Esophagus squamous epithelium (tissue), 5 donors: ENCODE measurements around the gene STN1. TPM values are rescaled to one million over a fixed set of nuclear protein-coding genes. Genes with fewer than 3 reads are reported as not detected.

Source experiments
- DNase-seq: peaks from one replicate; lab custom pipeline; 2025; lab: John Stamatoyannopoulos, UW
- H3K27ac ChIP-seq, 4 donors: fragments of 200-600 bp; sonication (generic); one replicate each; pipeline ENCODE4 v1.5.1; 2016 to 2019; ENCODE audit warnings: mild to moderate bottlenecking in 1 of 4
- H3K27me3 ChIP-seq, 4 donors: fragments of 200-600 bp; sonication (generic); 1 replicate in 3 of 4; 2 replicates in 1 of 4; pipeline versions ENCODE4 v1.5.1 to v1.6.0; 2017 to 2021; ENCODE audit warnings: antibody characterized with exemption in 1 of 4
- H3K36me3 ChIP-seq, 3 donors: fragments of 200-600 bp; sonication (generic); one replicate each; pipeline ENCODE4 v1.5.1; 2016 to 2019
- H3K4me1 ChIP-seq, 3 donors: fragments of 200-600 bp; sonication (generic); one replicate each; pipeline ENCODE4 v1.5.1; 2017 to 2019
- H3K4me3 ChIP-seq, 4 donors: fragments of 200-600 bp; sonication (generic); 1 replicate in 3 of 4; 2 replicates in 1 of 4; pipeline ENCODE4 v1.5.1; 2016 to 2019; ENCODE audit warnings: mild to moderate bottlenecking in 2 of 4, moderate library complexity in 1 of 4
- H3K9me3 ChIP-seq, 3 donors: fragments of 200-600 bp; sonication (generic); one replicate each; pipeline ENCODE4 v1.5.1; 2016 to 2019
- CTCF ChIP-seq, 6 experiments: fragments of 450-650 bp in 4 of 6; fragments of 200-600 bp in 2 of 6; sonication (generic) in 2 of 6; IDR thresholded peaks; one replicate each; pipeline ENCODE4 v1.5.1; 2016 to 2019; ENCODE audit warnings: antibody characterized with exemption in 6 of 6, mild to moderate bottlenecking in 4 of 6, moderate library complexity in 4 of 6
- POLR2A ChIP-seq, 4 donors: fragments of 450-650 bp; IDR thresholded peaks; one replicate each; pipeline ENCODE4 v1.6.1; 2017; ENCODE audit warnings: antibody characterized with exemption in 4 of 4, mild to moderate bottlenecking in 4 of 4, moderate library complexity in 3 of 4
- WGBS, 2 donors: methylation state at CpG; one replicate each; pipeline ENCODE4 v1.1.5; 2018; 5-methylcytosine and 5-hydroxymethylcytosine counted together
- intact Hi-C: fragments of 100-400 bp; cut with DNase I; formaldehyde crosslinking; loops from one replicate; pipeline ENCODE4 v1.15.0; 2022
- total RNA-seq, 4 donors: library from RNA; depleted of rRNA; stranded (reverse); fragments of >200 nt; gene quantifications; one replicate each; pipeline ENCODE4 v1.1.0, GENCODE V29; 2016
- donor health status: DM: yes; HTN: yes; CAD: no.

STN1 gene
- total RNA-seq, 4 donors from 2014 or later: 20.4 to 52.8 (median 32.5) TPM

GRCh38 chr10:103934308-103934707, 16.3 kb upstream of the STN1 start:
- Histone ChIP-seq H3K9me3 (no peaks in the 10 kb centered on the region), H3K27me3 (no peaks in the 10 kb centered on the region), H3K4me3 (no peak overlapping the region), H3K27ac (no peak overlapping the region), H3K36me3 (no peaks in the 10 kb centered on the region), H3K4me1 (peaks cover 0 to 15% (median 0%) of the 10 kb centered on the region in 3 donors)
- TF ChIP-seq POLR2A (IDR thresholded peaks at IDR 0.05): no peak
- TF ChIP-seq CTCF (IDR thresholded peaks at IDR 0.05): no peak
- WGBS, 2 donors: 80 to 97% methylated on average over 6 of the region's 6 CpGs
- DNase-seq: no peak
- intact Hi-C loops: no loop called here

GRCh38 chr10:103933557-103934121, 15.7 kb upstream of the STN1 start:
- no peak for DNase-seq
- H3K4me3 ChIP-seq: no peak overlapping the region
- H3K27ac ChIP-seq: no peak overlapping the region
- WGBS, 2 donors: 47 to 50% methylated on average over 3 of the region's 4 CpGs
- peaks cover 0 to 15% (median 0%) of the 10 kb centered on the region in 3 donors for H3K4me1 ChIP-seq
- TF ChIP-seq POLR2A (IDR thresholded peaks at IDR 0.05) (no peak), CTCF (IDR thresholded peaks at IDR 0.05) (no peak)
- no peaks in the 10 kb centered on the region for H3K27me3 ChIP-seq
- H3K9me3 ChIP-seq: no peaks in the 10 kb centered on the region
- H3K36me3 ChIP-seq: no peaks in the 10 kb centered on the region
- intact Hi-C loops: no loop called here

GRCh38 chr10:103932971-103933370, 15.0 kb upstream of the STN1 start:
- no peaks in the 10 kb centered on the region for H3K27me3 ChIP-seq
- TF ChIP-seq CTCF (IDR thresholded peaks at IDR 0.05) (no peak), POLR2A (IDR thresholded peaks at IDR 0.05) (no peak)
- no peak overlapping the region for H3K4me3 ChIP-seq
- no peak for DNase-seq
- 85 to 95% methylated on average over 3 of the region's 3 CpGs for WGBS, 2 donors
- no peaks in the 10 kb centered on the region for H3K36me3 ChIP-seq
- intact Hi-C loops: no loop called here
- H3K4me1 ChIP-seq: peaks cover 0 to 15% (median 0%) of the 10 kb centered on the region in 3 donors
- H3K9me3 ChIP-seq: no peaks in the 10 kb centered on the region
- H3K27ac ChIP-seq: no peak overlapping the region

GRCh38 chr10:103932271-103932670, 14.3 kb upstream of the STN1 start:
- Histone ChIP-seq H3K36me3 (no peaks in the 10 kb centered on the region), H3K27ac (no peak overlapping the region), H3K4me1 (peaks cover 0 to 15% (median 0%) of the 10 kb centered on the region in 3 donors), H3K9me3 (no peaks in the 10 kb centered on the region), H3K27me3 (no peaks in the 10 kb centered on the region), H3K4me3 (no peak overlapping the region)
- intact Hi-C loops: no loop called here
- 97 to 100% methylated on average over 7 of the region's 7 CpGs for WGBS, 2 donors
- TF ChIP-seq POLR2A (IDR thresholded peaks at IDR 0.05) (no peak), CTCF (IDR thresholded peaks at IDR 0.05) (no peak)
- DNase-seq: no peak

- Histone ChIP-seq H3K36me3 (no peaks in the 10 kb centered on the region), H3K4me1 (peaks cover 0 to 15% (median 0%) of the 10 kb centered on the region in 3 donors), H3K27me3 (no peaks in the 10 kb centered on the region), H3K9me3 (no peaks in the 10 kb centered on the region), H3K4me3 (no peak overlapping the region), H3K27ac (no peak overlapping the region)
- no peak for TF ChIP-seq POLR2A (IDR thresholded peaks at IDR 0.05)
- TF ChIP-seq CTCF (IDR thresholded peaks at IDR 0.05): no peak
- DNase-seq: no peak
- WGBS, 2 donors: 100% methylated on average over 2 of the region's 2 CpGs; no CpG with 5 or more reads in 1 of the 2 donors
- intact Hi-C loops: no loop called here
These were observed 13.6 kb upstream of the STN1 start for GRCh38 chr10:103931603-103932002.
